ENCODE data around the gene CAMK4. TPM values are rescaled to one million over a fixed set of nuclear protein-coding genes. Genes with fewer than 3 reads are reported as not detected.

Gene CAMK4
- total RNA-seq, 2 donors from 2014 or later: 0.53 to 0.63 TPM

GRCh38 chr5:111509119-111509518 is 284.9 kb downstream of the CAMK4 start:
- no peak for DNase-seq
- intact Hi-C loops (cut with DNase I): no loop called here
- ATAC-seq: no peak

GRCh38 chr5:111511174-111511830 is 287.1 kb downstream of the CAMK4 start:
- ATAC-seq: no peak
- DNase-seq: no peak
- intact Hi-C loops (cut with DNase I): no loop called here

GRCh38 chr5:111511831-111512374 is 287.7 kb downstream of the CAMK4 start:
- no peak for DNase-seq
- peak; percentile 19 to 42 for ATAC-seq
- intact Hi-C loops (cut with DNase I): no loop called here

GRCh38 chr5:111512375-111513130 is 288.4 kb downstream of the CAMK4 start, which contains the start of gene STARD4:
Gene STARD4 (minus strand): TSS chr5:111512535. CDS start chr5:111507433, 5,102 bp downstream.
- intact Hi-C loops (cut with DNase I): no loop called here
- peak; percentile 98 for ATAC-seq
- peak; percentile 96 for DNase-seq

- DNase-seq (no peak), ATAC-seq (no peak)
- intact Hi-C loops (cut with DNase I): no loop called here
These were observed 288.9 kb downstream of the CAMK4 start for GRCh38 chr5:111513131-111513520.

GRCh38 chr5:111514087-111514486 is 289.9 kb downstream of the CAMK4 start:
- DNase-seq: no peak
- no peak for ATAC-seq
- intact Hi-C loops (cut with DNase I): no loop called here

GRCh38 chr5:111517853-111518501 is 293.8 kb downstream of the CAMK4 start:
- ATAC-seq: no peak
- no peak for DNase-seq
- intact Hi-C loops (cut with DNase I): no loop called here

- ATAC-seq (peak; percentile 33 to 53), DNase-seq (no peak)
- intact Hi-C loops (cut with DNase I): no loop called here
These were observed 294.6 kb downstream of the CAMK4 start for GRCh38 chr5:111518777-111519176.

- ATAC-seq (no peak), DNase-seq (no peak)
- intact Hi-C loops (cut with DNase I): no loop called here
These were observed 296.7 kb downstream of the CAMK4 start for GRCh38 chr5:111520908-111521307.

- DNase-seq: no peak
- intact Hi-C loops (cut with DNase I): no loop called here
- ATAC-seq: no peak
These were observed 303.9 kb downstream of the CAMK4 start for GRCh38 chr5:111528056-111528455.

- ATAC-seq (peak; percentile 83 to 98), DNase-seq (peak; percentile 84)
- intact Hi-C loops (cut with DNase I): loop anchor here (5.0 to 10.0 kb wide), 2 partner anchors 614 to 617 kb away; no protein-coding TSS in a partner anchor
These were observed 306.1 kb downstream of the CAMK4 start for GRCh38 chr5:111530298-111530740.

- intact Hi-C loops (cut with DNase I): loop anchor here (5.0 to 10.0 kb wide), 2 partner anchors 612 to 614 kb away; no protein-coding TSS in a partner anchor
- ATAC-seq (no peak), DNase-seq (no peak)
These were observed 308.9 kb downstream of the CAMK4 start for GRCh38 chr5:111532886-111533582.

GRCh38 chr5:111535879-111536549 is 311.8 kb downstream of the CAMK4 start:
- ATAC-seq: no peak
- no peak for DNase-seq
- intact Hi-C loops (cut with DNase I): loop anchor here in 1 of 2 donors (10.0 kb wide), 1 partner anchor 609 kb away; no protein-coding TSS in a partner anchor

GRCh38 chr5:111537141-111538024 is 313.2 kb downstream of the CAMK4 start:
- intact Hi-C loops (cut with DNase I): loop anchor here in 1 of 2 donors (10.0 kb wide), 1 partner anchor 607 kb away; no protein-coding TSS in a partner anchor
- no peak for DNase-seq
- no peak for ATAC-seq
